NT2/D1 (cell line): ENCODE results near the gene TMEM100.

ENCODE experiments used
- YY1 ChIP-seq: IDR thresholded peaks from 2 replicates; pipeline ENCODE4 v1.6.1; 2011; ENCODE audit not compliant: insufficient read length, insufficient read depth
- ZNF274 ChIP-seq: IDR thresholded peaks from 2 replicates; pipeline ENCODE4 v1.6.1; 2011; ENCODE audit warnings: mild to moderate bottlenecking, low read depth, low read length

GRCh38 chr17:55720919-55721836 lies 1.5 kb downstream of the TMEM100 start:
- TF ChIP-seq YY1 (no peak), ZNF274 (no peak)
